Measurements from ENCODE around the gene TAS2R8. TPM values are rescaled to one million over a fixed set of nuclear protein-coding genes. Genes with fewer than 3 reads are reported as not detected.

The TAS2R8 gene
- total RNA-seq, 1 donor from 2014 or later = 0.31 TPM

Small RNA genes within 50 kb of the gene (small RNA-seq; reads per million reads assigned to genes)
- not detected for gene PRR4

Other genes with a start within 250 kb of the TAS2R8 start
- gene MAGOHB, start 193.7 kb downstream of the TAS2R8 start, total RNA-seq = 29.3 TPM
- gene STYK1, start 133.2 kb downstream of the TAS2R8 start, total RNA-seq = 6.7 TPM
- gene YBX3, start 84.0 kb downstream of the TAS2R8 start, total RNA-seq = 4.5 TPM
- gene TAS2R7, start 4.7 kb downstream of the TAS2R8 start, total RNA-seq = 1.1 TPM
- 1.2 TPM for gene TAS2R9, start 2.9 kb upstream of the TAS2R8 start, total RNA-seq
- gene TAS2R10, start 19.1 kb upstream of the TAS2R8 start, total RNA-seq = 5.5 TPM
- gene PRR4, start 42.2 kb upstream of the TAS2R8 start, total RNA-seq = 4.8 TPM
- gene PRH1, start 77.0 kb upstream of the TAS2R8 start, total RNA-seq = 95.9 TPM
- 8.3 TPM for gene TAS2R13, start 102.3 kb upstream of the TAS2R8 start, total RNA-seq
- 0.62 TPM for gene PRH2, start 122.0 kb upstream of the TAS2R8 start, total RNA-seq
- 11.4 TPM for gene TAS2R14, start 132.0 kb upstream of the TAS2R8 start, total RNA-seq
- 12.6 TPM for gene TAS2R50, start 179.6 kb upstream of the TAS2R8 start, total RNA-seq
- gene TAS2R20, start 191.0 kb upstream of the TAS2R8 start, total RNA-seq = 22.9 TPM
- 28.7 TPM for gene TAS2R19, start 215.3 kb upstream of the TAS2R8 start, total RNA-seq
- gene TAS2R31, start 224.1 kb upstream of the TAS2R8 start, total RNA-seq = 25.0 TPM